Stimulated activated CD4-positive, alpha-beta T cell treated with anti-CD3 and anti-CD28 coated beads, Interleukin-4, amount 100 ng/mL, for 48 hours (primary cell): ENCODE results near the gene MGLL.
"Not testable (repeated sequence)": the region's sequence is repeated elsewhere in the genome, so short reads cannot be mapped to it uniquely, and the experiment has no call there.

Experiments used
- DNase-seq, 2 donors: peaks; one replicate each; pipeline ENCODE4 v3.0.0-alpha.2; 2020; ENCODE audit warnings: low read depth in 2 of 2

Gene MGLL

GRCh38 chr3:127658234-127658633 lies 164.1 kb downstream of the MGLL start:
- no peak for DNase-seq

- DNase-seq: no peak
Observed at GRCh38 chr3:127656906-127657305, 165.4 kb downstream of the MGLL start.

- no peak for DNase-seq
Observed at GRCh38 chr3:127655641-127656040, 166.7 kb downstream of the MGLL start.

- not testable (repeated sequence) for DNase-seq
Observed at GRCh38 chr3:127654993-127655392, 167.3 kb downstream of the MGLL start.

GRCh38 chr3:127654374-127654773 lies 167.9 kb downstream of the MGLL start:
- no peak for DNase-seq

GRCh38 chr3:127652246-127652995 lies 169.9 kb downstream of the MGLL start:
- no peak for DNase-seq

- DNase-seq: no peak
Observed at GRCh38 chr3:127651516-127652172, 170.7 kb downstream of the MGLL start.

- DNase-seq: no peak
Observed at GRCh38 chr3:127650236-127650635, 172.1 kb downstream of the MGLL start.

GRCh38 chr3:127647845-127648204 lies 174.5 kb downstream of the MGLL start:
- DNase-seq: no peak

- no peak for DNase-seq
Observed at GRCh38 chr3:127647166-127647844, 175.0 kb downstream of the MGLL start.

- DNase-seq: no peak
Observed at GRCh38 chr3:127646501-127647046, 175.7 kb downstream of the MGLL start.

GRCh38 chr3:127645371-127646015 lies 176.8 kb downstream of the MGLL start:
- no peak for DNase-seq

GRCh38 chr3:127644641-127645370 lies 177.5 kb downstream of the MGLL start:
- DNase-seq: no peak

GRCh38 chr3:127640042-127640355 lies 182.3 kb downstream of the MGLL start:
- DNase-seq: no peak

GRCh38 chr3:127639173-127640041 lies 182.9 kb downstream of the MGLL start:
- DNase-seq: no peak
